HFFc6 (cell line): ENCODE data around the gene COMMD1. TPM values are rescaled to one million over a fixed set of nuclear protein-coding genes. Genes with fewer than 3 reads are reported as not detected.
"Not testable (repeated sequence)": the region's sequence is repeated elsewhere in the genome, so short reads cannot be mapped to it uniquely, and the experiment has no call there.

Experiments
- DNase-seq: peaks from one replicate; pipeline ENCODE4 v3.0.0-alpha.2; 2018
- H3K27ac Mint-ChIP-seq: 2 replicates; pipeline ENCODE4 v1.8.0; 2020; ENCODE audit warnings: mild to moderate bottlenecking, mixed read lengths
- H3K27me3 Mint-ChIP-seq: 2 replicates; pipeline ENCODE4 v1.8.0; 2021; ENCODE audit warnings: mild to moderate bottlenecking, moderate library complexity, mixed read lengths; ENCODE audit not compliant: insufficient read depth
- H3K36me3 Mint-ChIP-seq: 2 replicates; pipeline ENCODE4 v1.8.0; 2021; ENCODE audit warnings: low read depth, mixed read lengths
- H3K4me1 Mint-ChIP-seq: 2 replicates; pipeline ENCODE4 v1.8.0; 2020; ENCODE audit warnings: low read depth, mixed read lengths
- H3K4me3 Mint-ChIP-seq: 2 replicates; pipeline ENCODE4 v1.8.0; 2020; ENCODE audit warnings: mild to moderate bottlenecking, moderate library complexity, mixed read lengths
- H3K9me3 Mint-ChIP-seq: 2 replicates; pipeline ENCODE4 v1.8.0; 2020; ENCODE audit warnings: mild to moderate bottlenecking, mixed read lengths
- CTCF ChIP-seq: fragments of 200-600 bp; sonication (generic); IDR thresholded peaks from 2 replicates; pipeline ENCODE4 v1.5.0; 2021; ENCODE audit warnings: antibody characterized with exemption, mild to moderate bottlenecking
- total RNA-seq, 6 experiments: library from RNA; stranded (reverse); fragmentation: NEBNext Ultra II Directional; extraction: Animal tissue kit (Norgen Biotek cat#: 25700); gene quantifications; 2 replicates in 1 of 6; 3 replicates in 5 of 6; pipeline ENCODE4 v1.2.3, GENCODE V29; 2021

COMMD1 gene
- total RNA-seq, 6 experiments from 2014 or later: 41.1 to 53.6 (median 48.3) TPM

- Mint-ChIP-seq H3K27me3 (no peaks in the 10 kb centered on the region), H3K9me3 (no peaks in the 10 kb centered on the region), H3K27ac (no peak overlapping the region), H3K4me1 (peaks cover 8% of the 10 kb centered on the region), H3K4me3 (no peak overlapping the region), H3K36me3 (no peaks in the 10 kb centered on the region)
- no peak for TF ChIP-seq CTCF
- no peak for DNase-seq
These were observed 251.5 kb downstream of the COMMD1 start for GRCh38 chr2:62156861-62157496.

GRCh38 chr2:62158444-62159121, 253.1 kb downstream of the COMMD1 start:
- no peak for TF ChIP-seq CTCF
- DNase-seq: no peak
- no peak overlapping the region for H3K27ac Mint-ChIP-seq
- H3K27me3 Mint-ChIP-seq: no peaks in the 10 kb centered on the region
- H3K36me3 Mint-ChIP-seq: no peaks in the 10 kb centered on the region
- peaks cover 7% of the 10 kb centered on the region; the same call in 1 of the 2 replicates for H3K4me1 Mint-ChIP-seq
- H3K9me3 Mint-ChIP-seq: no peaks in the 10 kb centered on the region
- no peak overlapping the region for H3K4me3 Mint-ChIP-seq

GRCh38 chr2:62160691-62161090, 255.2 kb downstream of the COMMD1 start:
- not testable (repeated sequence) for DNase-seq, H3K9me3 Mint-ChIP-seq, H3K36me3 Mint-ChIP-seq, H3K27ac Mint-ChIP-seq, H3K4me3 Mint-ChIP-seq, H3K4me1 Mint-ChIP-seq, H3K27me3 Mint-ChIP-seq

GRCh38 chr2:62163106-62163831, 257.8 kb downstream of the COMMD1 start:
- DNase-seq: no peak
- no peak overlapping the region for H3K4me3 Mint-ChIP-seq
- H3K4me1 Mint-ChIP-seq: peaks cover 7% of the 10 kb centered on the region; the same call in 1 of the 2 replicates
- no peak overlapping the region for H3K27ac Mint-ChIP-seq
- H3K9me3 Mint-ChIP-seq: no peaks in the 10 kb centered on the region
- no peaks in the 10 kb centered on the region for H3K36me3 Mint-ChIP-seq
- TF ChIP-seq CTCF: no peak
- H3K27me3 Mint-ChIP-seq: no peaks in the 10 kb centered on the region

GRCh38 chr2:62163834-62164233, 258.4 kb downstream of the COMMD1 start:
- Mint-ChIP-seq H3K9me3 (no peaks in the 10 kb centered on the region), H3K36me3 (no peaks in the 10 kb centered on the region), H3K27ac (no peak overlapping the region)

More at GRCh38 chr2:62163834-62164233, 258.4 kb downstream of the COMMD1 start:
- DNase-seq: no peak
- no peaks in the 10 kb centered on the region for H3K27me3 Mint-ChIP-seq
- H3K4me1 Mint-ChIP-seq: peaks cover 7% of the 10 kb centered on the region; the same call in 1 of the 2 replicates
- no peak for TF ChIP-seq CTCF
- H3K4me3 Mint-ChIP-seq: no peak overlapping the region
